Adrenal gland (tissue), 12 donors: ENCODE results near the gene GTPBP4. TPM values are rescaled to one million over a fixed set of nuclear protein-coding genes. Genes with fewer than 3 reads are reported as not detected.

Source experiments
- DNase-seq, 7 donors: peaks; one replicate each; pipeline ENCODE4 v3.0.0-alpha.2; 2019 to 2020
- H3K27ac ChIP-seq, 5 donors: fragments of 200-600 bp; sonication (generic) in 4 of 5; 1 replicate in 3 of 5; 2 replicates in 2 of 5; pipeline versions ENCODE4 v1.5.1 to v1.8.0; 2016 to 2020; ENCODE audit warnings: mild to moderate bottlenecking in 1 of 5
- H3K27me3 ChIP-seq: fragments of 200-600 bp; 2 replicates; pipeline ENCODE4 v1.8.0; 2021
- H3K36me3 ChIP-seq, 2 donors: fragments of 200-600 bp; replicated peaks in 1 of 2; 1 replicate in 1 of 2; 2 replicates in 1 of 2; pipeline versions ENCODE4 v1.5.1 to v1.8.0; 2018 to 2022
- H3K4me1 ChIP-seq, 2 donors: fragments of 200-600 bp; replicated peaks in 1 of 2; 1 replicate in 1 of 2; 2 replicates in 1 of 2; pipeline versions ENCODE4 v1.5.1 to v1.8.0; 2018 to 2021
- H3K4me3 ChIP-seq, 4 donors: fragments of 200-600 bp; sonication (generic) in 3 of 4; one replicate each; pipeline ENCODE4 v1.5.1; 2016 to 2018
- H3K9me3 ChIP-seq, 3 donors: fragments of 200-600 bp; sonication (generic) in 1 of 3; replicated peaks in 1 of 3; 1 replicate in 2 of 3; 2 replicates in 1 of 3; pipeline versions ENCODE4 v1.5.1 to v1.8.0; 2016 to 2021
- CTCF ChIP-seq, 6 experiments: fragments of 450-650 bp in 4 of 6; fragments of 200-600 bp in 2 of 6; sonication (generic) in 1 of 6; IDR thresholded peaks; 1 replicate in 5 of 6; 2 replicates in 1 of 6; pipeline versions ENCODE4 v1.5.1 to v1.8.0; 2016 to 2021; ENCODE audit warnings: antibody characterized with exemption in 6 of 6, mild to moderate bottlenecking in 2 of 6, moderate library complexity in 1 of 6
- POLR2A ChIP-seq, 2 donors: fragments of 450-650 bp; IDR thresholded peaks; one replicate each; pipeline ENCODE4 v1.6.1; 2017; ENCODE audit warnings: antibody characterized with exemption in 2 of 2, mild to moderate bottlenecking in 2 of 2, moderate library complexity in 1 of 2
- WGBS, 4 donors: extraction: QIAGEN DNeasy Blood & Tissue Kit in 2 of 4; methylation state at CpG; one replicate each; pipeline versions ENCODE4 v1.1.5 to v1.1.7; 2013 to 2017; 5-methylcytosine and 5-hydroxymethylcytosine counted together
- intact Hi-C, 2 donors: fragments of 100-400 bp; cut with DNase I; formaldehyde crosslinking; loops; one replicate each; pipeline versions ENCODE4 v1.14.1 to v1.15.0; 2022 to 2023
- polyA plus RNA-seq, 3 donors: library from polyadenylated mRNA; stranded (reverse); fragments of 200-250 nt in 2 of 3; fragments of 350-450 nt in 1 of 3; fragmentation: Illumina TruSeq in 1 of 3; extraction: RNeasy Lipid Tissue Mini Kit (QIAGEN cat#74804) in 1 of 3; gene quantifications; one replicate each; pipeline ENCODE4 v1.2.3, GENCODE V29; 2013 to 2014
- total RNA-seq, 9 donors: library from RNA; depleted of rRNA in 4 of 9; stranded (reverse); fragments of >200 nt in 4 of 9; fragments of 120-200 nt in 1 of 9; fragmentation: NEBNext Ultra II Directional in 1 of 9; extraction: Animal tissue kit (Norgen Biotek cat#: 25700) in 1 of 9; gene quantifications; one replicate each; pipeline versions ENCODE4 v1.1.0 to v1.2.4, GENCODE V29; 2013 to 2023
- donor health status: healthy with polysubstance abuse.
- donor health status: Bipolar disorder and iron deficiency.
- donor health status: DM: yes; HTN: yes; CAD: no.
- donor health status: DM: no; HTN: no; CAD: no.
- donor health status: DM: no; HTN: no; CAD: no.
- donor health status: DM: yes; HTN: yes; CAD: no.

GTPBP4 gene
- total and polyA plus RNA-seq, 12 donors = 15.2 to 196 (median 33.4) TPM

- no peak overlapping the region for H3K27ac ChIP-seq
- H3K4me1 ChIP-seq = no peaks in the 10 kb centered on the region
- WGBS, 4 donors = 89 to 97% (median 92%) methylated on average over 4 to 10 of the region's 10 CpGs
- intact Hi-C loops = no loop called here
- no peaks in the 10 kb centered on the region for H3K9me3 ChIP-seq
- H3K4me3 ChIP-seq = no peak overlapping the region
- TF ChIP-seq POLR2A (IDR thresholded peaks at IDR 0.05) (no peak), CTCF (IDR thresholded peaks at IDR 0.05) (no peak)
- no peak for DNase-seq
- no peaks in the 10 kb centered on the region for H3K36me3 ChIP-seq
- no peaks in the 10 kb centered on the region for H3K27me3 ChIP-seq
Observed at GRCh38 chr10:947881-948280, 40.4 kb upstream of the GTPBP4 start.

GRCh38 chr10:948347-948746 is 39.9 kb upstream of the GTPBP4 start:
- Histone ChIP-seq H3K27ac (no peak overlapping the region), H3K4me1 (no peaks in the 10 kb centered on the region), H3K9me3 (no peaks in the 10 kb centered on the region), H3K27me3 (no peaks in the 10 kb centered on the region), H3K36me3 (no peaks in the 10 kb centered on the region), H3K4me3 (no peak overlapping the region)
- 92 to 97% (median 94%) methylated on average over 3 to 10 of the region's 10 CpGs for WGBS, 4 donors
- DNase-seq = no peak
- TF ChIP-seq POLR2A (IDR thresholded peaks at IDR 0.05) (no peak), CTCF (IDR thresholded peaks at IDR 0.05) (no peak)
- intact Hi-C loops = no loop called here

GRCh38 chr10:949446-949845 is 38.8 kb upstream of the GTPBP4 start:
- no peak for DNase-seq
- no peaks in the 10 kb centered on the region for H3K9me3 ChIP-seq
- H3K27me3 ChIP-seq = no peaks in the 10 kb centered on the region
- WGBS, 4 donors = 80 to 88% (median 84%) methylated on average over 9 of the region's 9 CpGs
- TF ChIP-seq POLR2A (IDR thresholded peaks at IDR 0.05) (no peak), CTCF (IDR thresholded peaks at IDR 0.05) (no peak)
- no peak overlapping the region for H3K27ac ChIP-seq
- H3K4me3 ChIP-seq = no peak overlapping the region
- intact Hi-C loops = no loop called here
- H3K36me3 ChIP-seq = no peaks in the 10 kb centered on the region
- no peaks in the 10 kb centered on the region for H3K4me1 ChIP-seq

- Histone ChIP-seq H3K4me3 (no peak overlapping the region), H3K9me3 (no peaks in the 10 kb centered on the region), H3K4me1 (no peaks in the 10 kb centered on the region), H3K27me3 (no peaks in the 10 kb centered on the region), H3K27ac (no peak overlapping the region), H3K36me3 (no peaks in the 10 kb centered on the region)
- intact Hi-C loops = no loop called here
- TF ChIP-seq POLR2A (IDR thresholded peaks at IDR 0.05) = no peak
- no peak for TF ChIP-seq CTCF (IDR thresholded peaks at IDR 0.05)
- WGBS, 4 donors = 89 to 94% (median 92%) methylated on average over 7 to 11 of the region's 11 CpGs
- DNase-seq = no peak
Observed at GRCh38 chr10:953836-954235, 34.4 kb upstream of the GTPBP4 start.
